ENCODE measurements around the gene HDAC4. TPM values are rescaled to one million over a fixed set of nuclear protein-coding genes. Genes with fewer than 3 reads are reported as not detected.
"Not testable (repeated sequence)": the region's sequence is repeated elsewhere in the genome, so short reads cannot be mapped to it uniquely, and the experiment has no call there.

Gene HDAC4
- total RNA-seq, 4 donors from 2014 or later: 12.9 to 91.6 (median 39.8) TPM

- peak; percentile 11 to 14 for DNase-seq
- TF ChIP-seq POLR2A (IDR thresholded peaks at IDR 0.05): no peak
- TF ChIP-seq CTCF (IDR thresholded peaks at IDR 0.05): no peak
- intact Hi-C loops (cut with DNase I): loop anchor here (10.0 kb wide), 1 partner anchor 954 kb away; no protein-coding TSS in a partner anchor
These were observed 359.8 kb downstream of the HDAC4 start for GRCh38 chr2:239041062-239041461.

GRCh38 chr2:239040152-239040761 lies 360.6 kb downstream of the HDAC4 start:
- intact Hi-C loops (cut with DNase I): loop anchor here (10.0 kb wide), 1 partner anchor 955 kb away; no protein-coding TSS in a partner anchor
- no peaks in the 10 kb centered on the region for H3K36me3 ChIP-seq
- no peak for TF ChIP-seq CTCF (IDR thresholded peaks at IDR 0.05)
- no peak for TF ChIP-seq POLR2A (IDR thresholded peaks at IDR 0.05)
- no peaks in the 10 kb centered on the region for H3K27me3 ChIP-seq
- H3K4me1 ChIP-seq: peaks cover 0 to 3% of the 10 kb centered on the region in 2 donors
- WGBS, 2 donors: 76% methylated on average over 11 to 13 of the region's 15 CpGs
- no peak for DNase-seq
- no peak overlapping the region for H3K4me3 ChIP-seq (replicated peaks in 1 of 3)
- no peak overlapping the region for H3K27ac ChIP-seq
- H3K9me3 ChIP-seq: no peaks in the 10 kb centered on the region

More at GRCh38 chr2:239041062-239041461, 359.8 kb downstream of the HDAC4 start:
- no peaks in the 10 kb centered on the region for H3K4me1 ChIP-seq
- 65 to 69% methylated on average over 13 to 14 of the region's 14 CpGs for WGBS, 2 donors
- no peak overlapping the region for H3K27ac ChIP-seq
- no peaks in the 10 kb centered on the region for H3K27me3 ChIP-seq
- no peaks in the 10 kb centered on the region for H3K9me3 ChIP-seq
- no peak overlapping the region for H3K4me3 ChIP-seq (replicated peaks in 1 of 3)
- H3K36me3 ChIP-seq: no peaks in the 10 kb centered on the region

- no peak overlapping the region for H3K4me3 ChIP-seq (replicated peaks in 1 of 3)
- H3K4me1 ChIP-seq: peaks cover 0 to 3% of the 10 kb centered on the region in 2 donors
- TF ChIP-seq CTCF (IDR thresholded peaks at IDR 0.05) (no peak), POLR2A (IDR thresholded peaks at IDR 0.05) (no peak)
- intact Hi-C loops (cut with DNase I): loop anchor here (5.0 to 10.0 kb wide), 2 partner anchors 685 to 843 kb away; no protein-coding TSS in a partner anchor
- no peaks in the 10 kb centered on the region for H3K27me3 ChIP-seq
- 87 to 91% methylated on average over 11 of the region's 11 CpGs for WGBS, 2 donors
- H3K9me3 ChIP-seq: no peaks in the 10 kb centered on the region
- no peak overlapping the region for H3K27ac ChIP-seq
- no peaks in the 10 kb centered on the region for H3K36me3 ChIP-seq
- no peak for DNase-seq
These were observed 361.4 kb downstream of the HDAC4 start for GRCh38 chr2:239039479-239039861.

- no peak for TF ChIP-seq CTCF (IDR thresholded peaks at IDR 0.05)
- TF ChIP-seq POLR2A (IDR thresholded peaks at IDR 0.05): no peak
- Histone ChIP-seq H3K9me3 (no peaks in the 10 kb centered on the region), H3K36me3 (no peaks in the 10 kb centered on the region), H3K27me3 (no peaks in the 10 kb centered on the region), H3K27ac (no peak overlapping the region), H3K4me3 (replicated peaks in 1 of 3) (no peak overlapping the region), H3K4me1 (peaks cover 0 to 3% of the 10 kb centered on the region in 2 donors)
- intact Hi-C loops (cut with DNase I): loop anchor here (5.0 to 10.0 kb wide), 2 partner anchors 686 to 843 kb away; no protein-coding TSS in a partner anchor
- no peak for DNase-seq
- 80 to 95% methylated on average over 6 to 14 of the region's 14 CpGs for WGBS, 2 donors
These were observed 361.9 kb downstream of the HDAC4 start for GRCh38 chr2:239038773-239039478.

GRCh38 chr2:239038284-239038683 lies 362.5 kb downstream of the HDAC4 start:
- not testable (repeated sequence) for H3K4me3 ChIP-seq (replicated peaks in 1 of 3); H3K36me3 ChIP-seq; H3K4me1 ChIP-seq; H3K27ac ChIP-seq; H3K9me3 ChIP-seq; DNase-seq; H3K27me3 ChIP-seq
- intact Hi-C loops (cut with DNase I): loop anchor here (5.0 to 10.0 kb wide), 2 partner anchors 687 to 844 kb away; no protein-coding TSS in a partner anchor
- WGBS, 2 donors: 81 to 83% methylated on average over 12 to 13 of the region's 13 CpGs
